ENCODE measurements around the gene FAM78B. TPM values are rescaled to one million over a fixed set of nuclear protein-coding genes. Genes with fewer than 3 reads are reported as not detected.

Gene FAM78B
- total and polyA plus RNA-seq, 2 of the 8 experiments (the other 6 are each of a cell fraction or from before 2014, with no cell fraction given): 2.3 to 3.6 TPM

DNA sequence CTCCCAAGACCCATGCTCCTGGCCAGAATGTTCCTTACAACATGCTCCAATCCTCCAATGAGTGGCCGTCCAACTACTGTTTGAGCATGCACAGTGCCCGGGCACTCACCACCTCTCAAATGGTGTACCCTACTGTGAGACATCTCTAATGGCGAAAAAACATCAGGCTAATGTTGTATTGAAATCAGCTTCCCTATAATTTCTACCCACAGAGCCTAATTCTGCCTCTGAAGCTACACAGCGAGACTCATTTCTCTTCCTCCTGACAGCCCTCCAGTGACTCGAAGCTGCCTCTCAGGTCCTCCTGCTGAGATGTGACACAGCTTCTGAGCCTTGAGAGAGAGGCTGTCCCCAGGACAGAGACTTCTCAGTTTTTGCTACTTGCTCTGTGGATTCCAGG, 130.7 kb downstream of the FAM78B start:
- Histone ChIP-seq H3K79me2 (ENCODE audit: control insufficient read depth in 1 of 2, insufficient read depth in 2 of 2, low read length in 2 of 2) (no peaks in the 10 kb centered on the region), H3K4ac (replicated peaks; ENCODE audit: insufficient read length, low read depth, low read length) (no peak overlapping the region), H3K4me2 (ENCODE audit: insufficient read depth in 1 of 2, low read depth in 2 of 2, low read length in 2 of 2) (no peak overlapping the region), H3K4me1 (replicated peaks in 1 of 4; ENCODE audit: control insufficient read depth in 3 of 4, insufficient read depth in 4 of 4, low read length in 3 of 4) (peaks cover 2 to 13% (median 7%) of the 10 kb centered on the region in 4 experiments; a peak in 5 of 7 replicates), H2AK5ac (ENCODE audit: low read depth, low read length) (no peak overlapping the region), H3K18ac (ENCODE audit: extremely low read depth, low read length) (no peak overlapping the region), H3K9ac (replicated peaks in 1 of 4; ENCODE audit: extremely low read depth in 1 of 4, low read depth in 3 of 4, low read length in 3 of 4) (no peak overlapping the region), H3K23ac (ENCODE audit: insufficient read length) (no peak overlapping the region), H4K8ac (ENCODE audit: extremely low read depth, insufficient read depth, low read length) (no peak overlapping the region), H3K14ac (ENCODE audit: insufficient read length) (no peak overlapping the region), H3K23me2 (ENCODE audit: low read depth, low read length) (no peaks in the 10 kb centered on the region; the same call in 1 of the 2 replicates), H3K79me1 (ENCODE audit: low read depth, low read length) (no peaks in the 10 kb centered on the region), H2BK15ac (ENCODE audit: low read length) (no peak overlapping the region), H3K9me3 (ENCODE audit: insufficient read depth in 2 of 2, low read depth in 1 of 2, low read length in 1 of 2) (no peaks in the 10 kb centered on the region), H3K27me3 (replicated peaks in 1 of 4; ENCODE audit: control insufficient read depth in 3 of 4, extremely low read depth in 1 of 4, insufficient read depth in 3 of 4, low read length in 3 of 4) (no peaks in the 10 kb centered on the region), H2BK120ac (replicated peaks; ENCODE audit: low read depth, low read length) (no peak overlapping the region), H2BK12ac (ENCODE audit: low read depth, low read length) (no peak overlapping the region), H4K20me1 (replicated peaks in 1 of 2; ENCODE audit: control insufficient read depth in 1 of 2, insufficient read depth in 2 of 2, low read length in 2 of 2) (no peaks in the 10 kb centered on the region), H2BK5ac (ENCODE audit: low read depth, low read length) (no peak overlapping the region), H2BK20ac (ENCODE audit: low read length) (no peak overlapping the region), H2AFZ (ENCODE audit: low read length) (peak overlapping the region; percentile 33; the same call in 1 of the 2 replicates), H3K27ac (ENCODE audit: low read depth, low read length) (no peak overlapping the region), H4K5ac (ENCODE audit: insufficient read length, low read depth, low read length) (no peak overlapping the region), H3K4me3 (ENCODE audit: extremely low read depth in 1 of 4, insufficient read depth in 2 of 4, low read depth in 3 of 4, low read length in 4 of 4) (no peak overlapping the region), H3K36me3 (ENCODE audit: control insufficient read depth in 2 of 4, insufficient read depth in 4 of 4, low read length in 3 of 4) (no peaks in the 10 kb centered on the region), H4K91ac (replicated peaks; ENCODE audit: insufficient read length, low read length) (no peak overlapping the region), H3K56ac (replicated peaks; ENCODE audit: insufficient read length, low read depth, low read length) (no peak overlapping the region)
- POLR2A ChIA-PET (ENCODE audit: partially characterized antibody): no interaction called here
- TF ChIP-seq, protein P1, sequence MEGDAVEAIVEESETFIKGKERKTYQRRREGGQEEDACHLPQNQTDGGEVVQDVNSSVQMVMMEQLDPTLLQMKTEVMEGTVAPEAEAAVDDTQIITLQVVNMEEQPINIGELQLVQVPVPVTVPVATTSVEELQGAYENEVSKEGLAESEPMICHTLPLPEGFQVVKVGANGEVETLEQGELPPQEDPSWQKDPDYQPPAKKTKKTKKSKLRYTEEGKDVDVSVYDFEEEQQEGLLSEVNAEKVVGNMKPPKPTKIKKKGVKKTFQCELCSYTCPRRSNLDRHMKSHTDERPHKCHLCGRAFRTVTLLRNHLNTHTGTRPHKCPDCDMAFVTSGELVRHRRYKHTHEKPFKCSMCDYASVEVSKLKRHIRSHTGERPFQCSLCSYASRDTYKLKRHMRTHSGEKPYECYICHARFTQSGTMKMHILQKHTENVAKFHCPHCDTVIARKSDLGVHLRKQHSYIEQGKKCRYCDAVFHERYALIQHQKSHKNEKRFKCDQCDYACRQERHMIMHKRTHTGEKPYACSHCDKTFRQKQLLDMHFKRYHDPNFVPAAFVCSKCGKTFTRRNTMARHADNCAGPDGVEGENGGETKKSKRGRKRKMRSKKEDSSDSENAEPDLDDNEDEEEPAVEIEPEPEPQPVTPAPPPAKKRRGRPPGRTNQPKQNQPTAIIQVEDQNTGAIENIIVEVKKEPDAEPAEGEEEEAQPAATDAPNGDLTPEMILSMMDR (IDR thresholded peaks at IDR 0.05; ENCODE audit: control extremely low read depth in 1 of 3, insufficient read depth in 1 of 3, low read depth in 1 of 3, low read length in 3 of 3): no peak
- CTCF ChIA-PET (ENCODE audit: partially characterized antibody): interaction anchor here (0.5 to 1.8 kb wide), 3 partner anchors 19 to 48 kb away, joined by 3 to 5 read pairs (median 3); no protein-coding TSS in a partner anchor
- FAIRE-seq (no peak), DNase-seq (ENCODE audit: low read depth in 1 of 2, low spot score in 2 of 2) (no peak)
- WGBS, 2 experiments (ENCODE audit: extremely low coverage in 1 of 2, insufficient coverage in 1 of 2, insufficient read length in 1 of 2, insufficient replicate concordance in 2 of 2, low coverage in 1 of 2, low lambda C conversion rate in 2 of 2, missing lambda C conversion rate in 1 of 2): 88% methylated on average over 5 of the region's 5 CpGs; no CpG with 5 or more reads in 1 of the 2 experiments
